ENCODE results near the gene NFIB. TPM values are rescaled to one million over a fixed set of nuclear protein-coding genes. Genes with fewer than 3 reads are reported as not detected.

The NFIB gene
- total and polyA plus RNA-seq, 2 of the 4 experiments (the other 2 are of a cell fraction) = 1.4 to 2.0 TPM

GRCh38 chr9:14111696-14112095 lies 202.2 kb downstream of the NFIB start:
- H3K4me3 ChIP-seq (ENCODE audit: insufficient read depth, low read depth, low read length) = no peak overlapping the region
- no peak overlapping the region for H3K56ac ChIP-seq (ENCODE audit: extremely low read depth, insufficient read depth, low read length)
- no peak overlapping the region for H2BK15ac ChIP-seq (ENCODE audit: low read depth, low read length)
- ATAC-seq (ENCODE audit: low read depth) (no peak), DNase-seq (peak; percentile 3)
- no peaks in the 10 kb centered on the region for H4K20me1 ChIP-seq (ENCODE audit: insufficient read depth, low read length)
- H2AK9ac ChIP-seq (replicated peaks; ENCODE audit: low read depth, low read length, poor library complexity) = no peak overlapping the region
- no peaks in the 10 kb centered on the region for H3K9me3 ChIP-seq (ENCODE audit: control insufficient read depth, insufficient read depth, low read length)
- no CpG with 5 or more reads among the region's 1 CpG for WGBS, 2 experiments (ENCODE audit: extremely low coverage in 2 of 2, insufficient read length in 1 of 2)
- intact Hi-C loops (cut with micrococcal nuclease) (no loop called here), dilution Hi-C loops (cut with HindIII; ENCODE audit: low sequenced_read_pairs, unreplicated experiment) (no loop called here), in situ Hi-C loops (cut with MboI; ENCODE audit: low sequenced_read_pairs) (no loop called here)
- no peak overlapping the region for H2AFZ ChIP-seq (replicated peaks; ENCODE audit: low read length, poor library complexity)
- H2AK5ac ChIP-seq (ENCODE audit: low read depth, low read length) = no peak overlapping the region
- no peak overlapping the region for H3K18ac ChIP-seq (ENCODE audit: low read depth, low read length)
- H4K8ac ChIP-seq (ENCODE audit: low read depth in 2 of 2, low read length in 2 of 2) = no peak overlapping the region
- H3K9ac ChIP-seq (ENCODE audit: low read depth, low read length) = no peak overlapping the region
- no peaks in the 10 kb centered on the region for H3K9me1 ChIP-seq (ENCODE audit: insufficient read depth, low read length)
- H2BK120ac ChIP-seq (ENCODE audit: low read depth, low read length) = no peak overlapping the region
- H3K23ac ChIP-seq (ENCODE audit: low read depth, low read length) = no peak overlapping the region
- TF ChIP-seq MAFK (IDR thresholded peaks at IDR 0.05; ENCODE audit: low read depth, low read length) (no peak), MXI1 (IDR thresholded peaks at IDR 0.05; ENCODE audit: borderline replicate concordance, low read depth, low read length) (no peak), ELK1 (IDR thresholded peaks at IDR 0.05; ENCODE audit: borderline replicate concordance, low read depth, low read length) (no peak), USF2 (IDR thresholded peaks at IDR 0.05; ENCODE audit: low read depth, low read length) (no peak), RAD21 (IDR thresholded peaks at IDR 0.05; ENCODE audit: low read length) (no peak), RFX5 (IDR thresholded peaks at IDR 0.05; ENCODE audit: low read depth, low read length) (no peak), BHLHE40 (IDR thresholded peaks at IDR 0.05; ENCODE audit: low read depth, low read length) (no peak), MAZ (IDR thresholded peaks at IDR 0.05; ENCODE audit: borderline replicate concordance, low read depth, low read length) (no peak), SMC3 (IDR thresholded peaks at IDR 0.05; ENCODE audit: low read depth, low read length) (no peak), RCOR1 (IDR thresholded peaks at IDR 0.05; ENCODE audit: insufficient replicate concordance, low read length) (no peak)
- TF ChIP-seq, protein P1, sequence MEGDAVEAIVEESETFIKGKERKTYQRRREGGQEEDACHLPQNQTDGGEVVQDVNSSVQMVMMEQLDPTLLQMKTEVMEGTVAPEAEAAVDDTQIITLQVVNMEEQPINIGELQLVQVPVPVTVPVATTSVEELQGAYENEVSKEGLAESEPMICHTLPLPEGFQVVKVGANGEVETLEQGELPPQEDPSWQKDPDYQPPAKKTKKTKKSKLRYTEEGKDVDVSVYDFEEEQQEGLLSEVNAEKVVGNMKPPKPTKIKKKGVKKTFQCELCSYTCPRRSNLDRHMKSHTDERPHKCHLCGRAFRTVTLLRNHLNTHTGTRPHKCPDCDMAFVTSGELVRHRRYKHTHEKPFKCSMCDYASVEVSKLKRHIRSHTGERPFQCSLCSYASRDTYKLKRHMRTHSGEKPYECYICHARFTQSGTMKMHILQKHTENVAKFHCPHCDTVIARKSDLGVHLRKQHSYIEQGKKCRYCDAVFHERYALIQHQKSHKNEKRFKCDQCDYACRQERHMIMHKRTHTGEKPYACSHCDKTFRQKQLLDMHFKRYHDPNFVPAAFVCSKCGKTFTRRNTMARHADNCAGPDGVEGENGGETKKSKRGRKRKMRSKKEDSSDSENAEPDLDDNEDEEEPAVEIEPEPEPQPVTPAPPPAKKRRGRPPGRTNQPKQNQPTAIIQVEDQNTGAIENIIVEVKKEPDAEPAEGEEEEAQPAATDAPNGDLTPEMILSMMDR (conservative IDR thresholded peaks at IDR 0.05; ENCODE audit: low read depth, low read length) = no peak
- BruUV-seq (replicated peaks) = no TSS peak
- CTCF ChIA-PET = no interaction called here
- no peak overlapping the region for H4K91ac ChIP-seq (ENCODE audit: insufficient read depth, low read depth, low read length)
- no peak overlapping the region for H2BK20ac ChIP-seq (ENCODE audit: low read depth, low read length)
- H2BK5ac ChIP-seq (ENCODE audit: low read depth, low read length, poor library complexity, severe bottlenecking) = no peak overlapping the region
- no peaks in the 10 kb centered on the region for H3K4me1 ChIP-seq (ENCODE audit: control insufficient read depth, insufficient read depth, low read length)
- no peak overlapping the region for H3K27ac ChIP-seq (ENCODE audit: insufficient read depth, low read length)
- no peak overlapping the region for H4K5ac ChIP-seq (ENCODE audit: low read depth, low read length)
- peaks cover 4% of the 10 kb centered on the region for H3K27me3 ChIP-seq (ENCODE audit: control insufficient read depth, insufficient read depth, low read length)
- H3K79me1 ChIP-seq (ENCODE audit: low read depth in 1 of 2, low read length in 2 of 2) = no peaks in the 10 kb centered on the region
- POLR2A ChIA-PET (ENCODE audit: unreplicated experiment) = no interaction called here
- H3K14ac ChIP-seq (replicated peaks; ENCODE audit: low read depth, low read length) = no peak overlapping the region
- no peak overlapping the region for H3K4me2 ChIP-seq (ENCODE audit: low read depth, low read length)
- no peak overlapping the region for H3K4ac ChIP-seq (ENCODE audit: low read depth, low read length)
- no peaks in the 10 kb centered on the region for H3K36me3 ChIP-seq (ENCODE audit: control insufficient read depth, insufficient read depth, low read length)
